Vagina (tissue), 2 donors: ENCODE measurements around the gene PHOSPHO1. TPM values are rescaled to one million over a fixed set of nuclear protein-coding genes. Genes with fewer than 3 reads are reported as not detected.

Experiments
- DNase-seq, 2 donors: peaks; one replicate each; pipeline ENCODE4 v3.0.0-alpha.2; 2017; ENCODE audit errors: extremely low spot score in 2 of 2
- H3K27ac ChIP-seq: fragments of 200-600 bp; sonication (generic); one replicate; pipeline ENCODE4 v1.5.1; 2019
- H3K27me3 ChIP-seq: fragments of 200-600 bp; sonication (generic); one replicate; pipeline ENCODE4 v1.5.1; 2019
- H3K36me3 ChIP-seq, 2 donors: fragments of 200-600 bp; sonication (generic); one replicate each; pipeline ENCODE4 v1.5.1; 2017 to 2019
- H3K4me1 ChIP-seq: fragments of 200-600 bp; sonication (generic); one replicate; pipeline ENCODE4 v1.5.1; 2019
- H3K4me3 ChIP-seq, 2 donors: fragments of 200-600 bp; sonication (generic); 1 replicate in 1 of 2; 2 replicates in 1 of 2; pipeline ENCODE4 v1.5.1; 2016 to 2019
- H3K9me3 ChIP-seq: fragments of 200-600 bp; sonication (generic); one replicate; pipeline ENCODE4 v1.5.1; 2019
- CTCF ChIP-seq, 3 experiments: fragments of 450-650 bp in 2 of 3; fragments of 200-600 bp in 1 of 3; sonication (generic) in 1 of 3; IDR thresholded peaks; one replicate each; pipeline ENCODE4 v1.5.1; 2017 to 2019; ENCODE audit warnings: antibody characterized with exemption in 3 of 3, mild to moderate bottlenecking in 2 of 3, moderate library complexity in 2 of 3
- POLR2A ChIP-seq, 2 donors: fragments of 450-650 bp; IDR thresholded peaks; one replicate each; pipeline ENCODE4 v1.6.1; 2017; ENCODE audit warnings: antibody characterized with exemption in 2 of 2, mild to moderate bottlenecking in 2 of 2, moderate library complexity in 2 of 2
- POLR2AphosphoS5 ChIP-seq, 2 donors: sonication (generic); formaldehyde crosslinking; IDR thresholded peaks; one replicate each; pipeline ENCODE4 v1.9.0; 2017; ENCODE audit warnings: antibody characterized with exemption in 2 of 2, mild to moderate bottlenecking in 2 of 2, low read depth in 1 of 2; ENCODE audit not compliant: insufficient read depth in 1 of 2
- intact Hi-C: fragments of 100-400 bp; cut with DNase I; formaldehyde crosslinking; loops from one replicate; pipeline ENCODE4 v1.15.1; 2023
- total RNA-seq: library from RNA; depleted of rRNA; stranded (reverse); fragments of >200 nt; gene quantifications from one replicate; pipeline ENCODE4 v1.2.3, GENCODE V29; 2016

The PHOSPHO1 gene
- total RNA-seq, 1 donor from 2014 or later, result not detected

- Histone ChIP-seq H3K27me3 (no peaks in the 10 kb centered on the region), H3K4me1 (peaks cover 7% of the 10 kb centered on the region), H3K27ac (no peak overlapping the region), H3K9me3 (no peaks in the 10 kb centered on the region), H3K36me3 (no peaks in the 10 kb centered on the region), H3K4me3 (no peak overlapping the region)
- DNase-seq, result no peak
- intact Hi-C loops, result no loop called here
- TF ChIP-seq CTCF (IDR thresholded peaks at IDR 0.05) (no peak), POLR2A (IDR thresholded peaks at IDR 0.05) (no peak), POLR2AphosphoS5 (IDR thresholded peaks at IDR 0.05; ENCODE audit: insufficient read depth in 1 of 2, low read depth in 1 of 2) (no peak)
These were observed 32.4 kb downstream of the PHOSPHO1 start for GRCh38 chr17:49198211-49198610.

GRCh38 chr17:49197346-49197998, 33.1 kb downstream of the PHOSPHO1 start:
- intact Hi-C loops, result no loop called here
- TF ChIP-seq POLR2AphosphoS5 (IDR thresholded peaks at IDR 0.05; ENCODE audit: insufficient read depth in 1 of 2, low read depth in 1 of 2) (no peak), POLR2A (IDR thresholded peaks at IDR 0.05) (no peak), CTCF (IDR thresholded peaks at IDR 0.05) (no peak)
- H3K4me3 ChIP-seq, result no peak overlapping the region
- no peaks in the 10 kb centered on the region for H3K27me3 ChIP-seq
- no peak overlapping the region for H3K27ac ChIP-seq
- peaks cover 8% of the 10 kb centered on the region for H3K4me1 ChIP-seq
- no peaks in the 10 kb centered on the region for H3K9me3 ChIP-seq
- DNase-seq, result no peak
- H3K36me3 ChIP-seq, result no peaks in the 10 kb centered on the region

GRCh38 chr17:49196520-49196919, 34.1 kb downstream of the PHOSPHO1 start:
- intact Hi-C loops, result no loop called here
- Histone ChIP-seq H3K9me3 (no peaks in the 10 kb centered on the region), H3K36me3 (no peaks in the 10 kb centered on the region), H3K4me1 (peaks cover 8% of the 10 kb centered on the region), H3K27me3 (no peaks in the 10 kb centered on the region), H3K4me3 (no peak overlapping the region), H3K27ac (no peak overlapping the region)
- TF ChIP-seq CTCF (IDR thresholded peaks at IDR 0.05) (no peak), POLR2AphosphoS5 (IDR thresholded peaks at IDR 0.05; ENCODE audit: insufficient read depth in 1 of 2, low read depth in 1 of 2) (no peak), POLR2A (IDR thresholded peaks at IDR 0.05) (no peak)
- no peak for DNase-seq

- Histone ChIP-seq H3K9me3 (no peaks in the 10 kb centered on the region), H3K27ac (no peak overlapping the region), H3K36me3 (no peaks in the 10 kb centered on the region), H3K4me3 (no peak overlapping the region), H3K27me3 (no peaks in the 10 kb centered on the region), H3K4me1 (peaks cover 8% of the 10 kb centered on the region)
- TF ChIP-seq POLR2A (IDR thresholded peaks at IDR 0.05) (no peak), POLR2AphosphoS5 (IDR thresholded peaks at IDR 0.05; ENCODE audit: insufficient read depth in 1 of 2, low read depth in 1 of 2) (no peak), CTCF (IDR thresholded peaks at IDR 0.05) (no peak)
- DNase-seq, result no peak
- intact Hi-C loops, result no loop called here
These were observed 34.8 kb downstream of the PHOSPHO1 start for GRCh38 chr17:49195751-49196150.

- Histone ChIP-seq H3K27ac (peak overlapping the region; percentile 96), H3K36me3 (no peaks in the 10 kb centered on the region), H3K4me3 (no peak overlapping the region), H3K9me3 (no peaks in the 10 kb centered on the region), H3K27me3 (no peaks in the 10 kb centered on the region), H3K4me1 (peaks cover 8% of the 10 kb centered on the region)
- DNase-seq, result no peak
- intact Hi-C loops, result no loop called here
- TF ChIP-seq POLR2AphosphoS5 (IDR thresholded peaks at IDR 0.05; ENCODE audit: insufficient read depth in 1 of 2, low read depth in 1 of 2) (no peak), POLR2A (IDR thresholded peaks at IDR 0.05) (no peak), CTCF (IDR thresholded peaks at IDR 0.05) (no peak)
These were observed 36.3 kb downstream of the PHOSPHO1 start for GRCh38 chr17:49194297-49194607.
